ENCODE data around the gene ALG11.

GRCh38 chr13:52012512-52012836 lies 276 bp downstream of the ALG11 start:
- no peak for TF ChIP-seq CTCF (IDR thresholded peaks at IDR 0.05)
- no peak for TF ChIP-seq POLR2A (IDR thresholded peaks at IDR 0.05)
